ENCODE data around the gene ZNF500. TPM values are rescaled to one million over a fixed set of nuclear protein-coding genes. Genes with fewer than 3 reads are reported as not detected.

The ZNF500 gene
- total and polyA plus RNA-seq, 10 of the 15 experiments (the other 5 are each of a cell fraction or from before 2014, with no cell fraction given): 0.99 to 13.1 (median 5.5) TPM

DNA sequence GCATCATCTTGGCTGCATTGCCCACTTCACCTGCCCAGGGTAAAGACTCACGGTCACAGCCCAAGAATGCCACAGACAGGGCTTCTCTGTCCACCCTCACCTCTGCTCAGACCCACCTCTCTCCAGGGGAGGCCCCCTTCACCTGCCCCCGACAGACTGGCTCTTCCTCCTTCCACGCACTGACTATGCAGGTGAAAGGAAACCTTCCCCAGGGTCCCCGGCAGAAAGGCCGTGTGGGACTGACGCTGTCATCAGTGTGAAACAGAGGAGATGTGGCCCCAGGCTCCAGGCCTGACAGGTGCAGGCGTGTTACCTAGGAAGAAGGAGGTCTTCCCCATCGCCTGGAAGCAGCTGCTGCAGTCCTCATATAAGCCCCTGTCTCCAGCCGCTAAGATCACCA is 44.8 kb upstream of the ZNF500 start:
- in situ Hi-C loops (cut with MboI) (no loop called here), intact Hi-C loops (cut with micrococcal nuclease; ENCODE audit: unreplicated experiment) (no loop called here)
- no peak overlapping the region for H2AFZ ChIP-seq (ENCODE audit: control insufficient read depth, low read depth, low read length)
- ChIA-PET POLR2A (no interaction called here), RAD21 (ENCODE audit: unreplicated experiment) (no interaction called here), SMC1A (ENCODE audit: uncharacterized antibody, unreplicated experiment) (interaction anchor here (1.1 kb wide), 1 partner anchor 9 kb away, joined by 4 read pairs; no protein-coding TSS in a partner anchor), CTCF (no interaction called here)
- no peaks in the 10 kb centered on the region for H3K9me3 ChIP-seq (replicated peaks; ENCODE audit: control insufficient read depth, insufficient read depth, low read length)
- FAIRE-seq (no peak), ATAC-seq (no peak), DNase-seq (ENCODE audit: low read depth, low spot score) (no peak)
- WGBS (ENCODE audit: insufficient coverage, insufficient replicate concordance, low lambda C conversion rate, missing lambda C conversion rate): 94% methylated on average over 9 of the region's 9 CpGs
- H3K4me3 ChIP-seq: no peak overlapping the region
- H3K4me1 ChIP-seq (ENCODE audit: control insufficient read depth, insufficient read depth, low read length): no peaks in the 10 kb centered on the region
- H3K27ac ChIP-seq (ENCODE audit: control insufficient read depth, insufficient read depth): no peak overlapping the region
- no peaks in the 10 kb centered on the region for H4K20me1 ChIP-seq (ENCODE audit: control insufficient read depth, insufficient read depth)
- no peak overlapping the region for H3K4me2 ChIP-seq (ENCODE audit: control insufficient read depth, insufficient read depth)
- H3K36me3 ChIP-seq (ENCODE audit: control insufficient read depth in 2 of 2, insufficient read depth in 2 of 2, low read length in 1 of 2): peaks cover 16 to 31% of the 10 kb centered on the region in 2 experiments
- TF ChIP-seq SUZ12 (IDR thresholded peaks at IDR 0.05; ENCODE audit: unreplicated experiment) (no peak), ZSCAN29 (IDR thresholded peaks at IDR 0.05) (no peak), JUND (IDR thresholded peaks at IDR 0.05; ENCODE audit: low read depth, low read length) (no peak), KDM1A (IDR thresholded peaks at IDR 0.05; ENCODE audit: borderline replicate concordance) (no peak), MEF2A (IDR thresholded peaks at IDR 0.05; ENCODE audit: insufficient read depth, low read depth, low read length) (no peak), SREBF1 (IDR thresholded peaks at IDR 0.05; ENCODE audit: low read length) (no peak), CBX3 (IDR thresholded peaks at IDR 0.05; ENCODE audit: borderline replicate concordance, low read depth) (no peak), FOXM1 (IDR thresholded peaks at IDR 0.05; ENCODE audit: low read depth, low read length) (no peak), TARDBP (IDR thresholded peaks at IDR 0.05; ENCODE audit: borderline replicate concordance) (no peak), YBX1 (IDR thresholded peaks at IDR 0.05) (no peak), POLR2AphosphoS5 (IDR thresholded peaks at IDR 0.05; ENCODE audit: low read length) (no peak), HDGF (IDR thresholded peaks at IDR 0.05) (no peak), EZH2 (IDR thresholded peaks at IDR 0.05; ENCODE audit: borderline replicate concordance, control insufficient read depth, low read depth, low read length) (no peak)
- TF ChIP-seq, protein P1, sequence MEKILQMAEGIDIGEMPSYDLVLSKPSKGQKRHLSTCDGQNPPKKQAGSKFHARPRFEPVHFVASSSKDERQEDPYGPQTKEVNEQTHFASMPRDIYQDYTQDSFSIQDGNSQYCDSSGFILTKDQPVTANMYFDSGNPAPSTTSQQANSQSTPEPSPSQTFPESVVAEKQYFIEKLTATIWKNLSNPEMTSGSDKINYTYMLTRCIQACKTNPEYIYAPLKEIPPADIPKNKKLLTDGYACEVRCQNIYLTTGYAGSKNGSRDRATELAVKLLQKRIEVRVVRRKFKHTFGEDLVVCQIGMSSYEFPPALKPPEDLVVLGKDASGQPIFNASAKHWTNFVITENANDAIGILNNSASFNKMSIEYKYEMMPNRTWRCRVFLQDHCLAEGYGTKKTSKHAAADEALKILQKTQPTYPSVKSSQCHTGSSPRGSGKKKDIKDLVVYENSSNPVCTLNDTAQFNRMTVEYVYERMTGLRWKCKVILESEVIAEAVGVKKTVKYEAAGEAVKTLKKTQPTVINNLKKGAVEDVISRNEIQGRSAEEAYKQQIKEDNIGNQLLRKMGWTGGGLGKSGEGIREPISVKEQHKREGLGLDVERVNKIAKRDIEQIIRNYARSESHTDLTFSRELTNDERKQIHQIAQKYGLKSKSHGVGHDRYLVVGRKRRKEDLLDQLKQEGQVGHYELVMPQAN (conservative IDR thresholded peaks at IDR 0.05): no peak
- TF ChIP-seq, protein P2, sequence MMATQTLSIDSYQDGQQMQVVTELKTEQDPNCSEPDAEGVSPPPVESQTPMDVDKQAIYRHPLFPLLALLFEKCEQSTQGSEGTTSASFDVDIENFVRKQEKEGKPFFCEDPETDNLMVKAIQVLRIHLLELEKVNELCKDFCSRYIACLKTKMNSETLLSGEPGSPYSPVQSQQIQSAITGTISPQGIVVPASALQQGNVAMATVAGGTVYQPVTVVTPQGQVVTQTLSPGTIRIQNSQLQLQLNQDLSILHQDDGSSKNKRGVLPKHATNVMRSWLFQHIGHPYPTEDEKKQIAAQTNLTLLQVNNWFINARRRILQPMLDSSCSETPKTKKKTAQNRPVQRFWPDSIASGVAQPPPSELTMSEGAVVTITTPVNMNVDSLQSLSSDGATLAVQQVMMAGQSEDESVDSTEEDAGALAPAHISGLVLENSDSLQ (IDR thresholded peaks at IDR 0.05): no peak
- TF ChIP-seq, protein P3, sequence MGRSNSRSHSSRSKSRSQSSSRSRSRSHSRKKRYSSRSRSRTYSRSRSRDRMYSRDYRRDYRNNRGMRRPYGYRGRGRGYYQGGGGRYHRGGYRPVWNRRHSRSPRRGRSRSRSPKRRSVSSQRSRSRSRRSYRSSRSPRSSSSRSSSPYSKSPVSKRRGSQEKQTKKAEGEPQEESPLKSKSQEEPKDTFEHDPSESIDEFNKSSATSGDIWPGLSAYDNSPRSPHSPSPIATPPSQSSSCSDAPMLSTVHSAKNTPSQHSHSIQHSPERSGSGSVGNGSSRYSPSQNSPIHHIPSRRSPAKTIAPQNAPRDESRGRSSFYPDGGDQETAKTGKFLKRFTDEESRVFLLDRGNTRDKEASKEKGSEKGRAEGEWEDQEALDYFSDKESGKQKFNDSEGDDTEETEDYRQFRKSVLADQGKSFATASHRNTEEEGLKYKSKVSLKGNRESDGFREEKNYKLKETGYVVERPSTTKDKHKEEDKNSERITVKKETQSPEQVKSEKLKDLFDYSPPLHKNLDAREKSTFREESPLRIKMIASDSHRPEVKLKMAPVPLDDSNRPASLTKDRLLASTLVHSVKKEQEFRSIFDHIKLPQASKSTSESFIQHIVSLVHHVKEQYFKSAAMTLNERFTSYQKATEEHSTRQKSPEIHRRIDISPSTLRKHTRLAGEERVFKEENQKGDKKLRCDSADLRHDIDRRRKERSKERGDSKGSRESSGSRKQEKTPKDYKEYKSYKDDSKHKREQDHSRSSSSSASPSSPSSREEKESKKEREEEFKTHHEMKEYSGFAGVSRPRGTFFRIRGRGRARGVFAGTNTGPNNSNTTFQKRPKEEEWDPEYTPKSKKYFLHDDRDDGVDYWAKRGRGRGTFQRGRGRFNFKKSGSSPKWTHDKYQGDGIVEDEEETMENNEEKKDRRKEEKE (IDR thresholded peaks at IDR 0.05): no peak
- TSS peak; percentile 16 for BruUV-seq (replicated peaks)
- no peak overlapping the region for H3K9ac ChIP-seq (ENCODE audit: control insufficient read depth, insufficient read depth, low read length)
- H3K79me2 ChIP-seq (ENCODE audit: control insufficient read depth, insufficient read depth, low read length): no peaks in the 10 kb centered on the region
- H3K27me3 ChIP-seq (replicated peaks in 1 of 2; ENCODE audit: control insufficient read depth in 2 of 2, insufficient read depth in 2 of 2, low read length in 1 of 2): no peaks in the 10 kb centered on the region
